ENCODE data around the gene KLHL18.
"Not testable (repeated sequence)": the region's sequence is repeated elsewhere in the genome, so short reads cannot be mapped to it uniquely, and the experiment has no call there.

The KLHL18 gene

DNA sequence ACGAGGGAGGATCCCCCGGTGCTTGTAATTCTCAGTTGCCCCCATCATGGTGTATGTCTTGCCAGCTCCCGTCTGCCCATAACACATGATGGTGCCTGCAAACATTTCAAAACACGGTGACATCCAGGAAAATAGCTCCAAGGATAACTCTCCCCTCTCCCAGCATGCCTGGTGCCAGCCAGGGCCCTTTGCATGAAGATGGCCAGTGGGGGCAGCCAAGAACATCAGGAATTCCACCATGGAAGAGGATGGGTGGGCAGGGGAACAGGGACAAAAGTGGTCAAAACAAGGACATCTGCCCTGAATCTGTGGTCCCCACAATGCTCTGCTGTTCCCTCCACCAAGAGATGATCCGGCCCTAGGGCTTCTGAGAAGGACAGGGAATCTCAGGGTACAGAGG is 9.2 kb upstream of the KLHL18 start:
- DNase-seq (ENCODE audit: low read depth in 2 of 2, low spot score in 1 of 2): no peak

DNA sequence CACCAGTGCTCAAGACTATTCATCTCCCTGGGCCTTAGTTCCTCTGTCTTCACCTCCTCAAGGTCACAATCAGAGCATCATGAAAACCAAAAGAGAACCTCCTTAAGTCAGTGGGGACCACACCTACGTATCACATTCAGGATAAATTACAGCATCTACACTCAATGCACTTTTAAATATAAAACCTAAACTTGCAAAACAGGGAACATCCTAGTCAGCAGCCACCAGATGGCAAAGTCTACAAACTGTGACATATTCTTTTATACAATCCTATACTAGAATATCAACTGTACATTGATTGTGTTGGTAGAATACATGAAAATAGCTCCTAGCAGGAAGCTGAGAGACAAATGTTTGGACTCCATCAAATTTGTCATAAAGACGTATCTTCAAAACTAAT is 8.1 kb upstream of the KLHL18 start:
- no peak for DNase-seq (ENCODE audit: low read depth in 2 of 2, low spot score in 1 of 2)

DNA sequence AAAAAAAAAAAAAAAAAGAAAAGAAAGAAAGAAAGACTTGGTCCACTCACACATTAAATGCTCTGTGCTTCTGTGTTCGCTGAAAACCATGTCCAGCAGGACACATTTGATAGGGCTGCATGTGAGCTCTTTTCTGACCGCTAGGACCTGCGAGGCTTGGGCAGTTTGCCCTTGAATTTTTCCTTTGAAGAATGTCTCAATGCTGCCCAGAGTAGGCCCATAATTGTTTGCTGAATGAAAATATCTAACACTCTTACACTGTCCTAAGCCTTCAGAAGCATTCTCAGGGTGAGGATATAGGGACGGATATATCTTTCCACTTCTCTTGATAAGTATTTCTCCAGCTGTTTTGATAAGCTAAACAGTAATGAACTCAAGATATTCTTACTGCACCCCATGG is 6.2 kb upstream of the KLHL18 start:
- no peak for DNase-seq (ENCODE audit: low read depth in 2 of 2, low spot score in 1 of 2)

DNA sequence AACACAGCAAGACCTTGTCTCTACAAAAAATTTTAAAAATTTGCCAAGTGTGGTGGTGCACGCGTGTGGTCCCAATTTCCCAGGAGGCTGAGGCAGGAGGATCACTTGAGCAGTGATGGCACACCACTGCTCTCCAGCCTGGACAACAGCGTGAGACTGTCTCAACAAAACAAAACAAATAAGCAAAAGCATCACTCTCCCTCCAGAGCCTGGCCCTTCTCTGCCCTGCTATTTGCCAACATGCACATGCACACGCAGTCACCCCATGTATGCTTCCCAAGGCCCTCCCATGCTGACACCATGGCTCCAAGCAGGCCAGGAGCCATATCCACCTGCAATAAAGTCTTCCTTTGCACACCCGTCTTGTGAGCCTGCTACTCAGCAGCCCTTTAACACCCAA is 2.2 kb upstream of the KLHL18 start:
- no peak for DNase-seq (ENCODE audit: low read depth in 2 of 2, low spot score in 1 of 2)

- peak in 1 of 2 donors; percentile 9 for DNase-seq (ENCODE audit: low read depth in 2 of 2, low spot score in 1 of 2)
Measured at GRCh38 chr3:47283193-47283537, 421 bp downstream of the KLHL18 start.

DNA sequence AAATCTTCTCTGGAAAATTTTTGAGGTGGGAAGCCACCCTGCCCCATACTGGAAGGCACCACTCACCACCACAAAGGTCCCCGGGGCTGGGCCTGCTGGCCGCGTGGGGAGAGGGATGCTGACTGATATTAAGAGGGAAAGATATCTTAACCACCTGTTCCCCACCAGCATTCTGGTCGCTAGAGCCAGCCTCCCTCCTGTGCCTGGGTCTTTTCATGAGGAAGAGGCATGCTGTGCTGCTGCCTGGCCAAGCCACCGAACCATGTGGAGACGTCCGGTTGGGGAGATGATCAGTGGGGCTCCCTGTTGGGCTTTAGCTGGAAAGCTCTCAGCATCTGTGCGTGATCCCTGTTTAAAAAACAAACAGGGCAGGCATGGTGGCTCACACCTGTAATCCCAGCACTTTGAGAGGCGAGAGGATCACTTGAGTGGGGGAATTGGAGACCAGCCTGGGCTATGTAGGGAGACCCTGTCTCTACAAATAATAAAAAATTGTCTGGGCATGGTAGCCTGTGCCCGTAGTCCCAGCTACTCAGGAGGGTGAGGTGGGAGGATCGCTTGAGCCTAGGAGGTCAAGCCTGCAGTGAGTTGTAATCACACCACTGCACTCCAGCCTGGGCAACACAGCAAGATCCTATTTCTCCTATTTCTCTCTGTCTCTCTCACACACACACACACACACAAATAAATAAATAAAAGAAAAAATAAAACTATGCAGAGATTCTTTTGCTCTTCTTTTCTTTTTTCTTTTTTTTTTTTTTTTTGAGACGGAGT is 1.0 kb downstream of the KLHL18 start:
- DNase-seq (ENCODE audit: low read depth in 2 of 2, low spot score in 1 of 2): no peak

- DNase-seq (ENCODE audit: low read depth in 2 of 2, low spot score in 1 of 2): no peak
Measured at GRCh38 chr3:47288966-47289910, 6.5 kb downstream of the KLHL18 start.

DNA sequence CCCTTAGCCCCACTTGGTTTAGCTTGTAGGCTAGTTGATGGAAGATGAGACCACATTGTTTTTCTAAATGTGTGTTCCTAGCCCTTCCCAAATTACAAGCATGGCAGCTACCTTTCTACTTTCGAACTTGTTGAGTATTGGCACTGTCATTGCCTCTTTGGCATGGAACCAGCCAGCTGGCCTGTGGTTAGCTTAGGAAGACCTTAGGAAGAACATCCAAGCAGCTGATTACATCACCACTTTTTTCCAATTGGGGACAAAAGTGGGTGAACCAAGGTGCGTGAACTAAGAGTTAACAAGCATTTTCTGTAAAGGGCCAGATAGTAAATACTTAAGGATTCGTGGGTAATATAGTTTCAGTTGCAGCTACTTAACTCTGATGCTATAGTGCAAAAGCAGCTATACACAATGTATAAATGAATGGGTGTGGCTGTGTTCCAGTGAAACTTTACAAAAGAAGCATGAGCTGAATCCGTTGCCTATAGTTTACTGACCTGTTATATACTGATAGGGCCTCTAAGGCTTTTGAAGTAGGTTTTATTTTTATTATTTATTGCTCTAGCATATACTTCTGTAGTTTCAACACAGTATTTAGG is 8.5 kb downstream of the KLHL18 start:
- no peak for DNase-seq (ENCODE audit: low read depth in 2 of 2, low spot score in 1 of 2)

- DNase-seq (ENCODE audit: low read depth in 2 of 2, low spot score in 1 of 2): not testable (repeated sequence)
Measured at GRCh38 chr3:47291754-47292420, 9.1 kb downstream of the KLHL18 start.

- DNase-seq (ENCODE audit: low read depth in 2 of 2, low spot score in 1 of 2): no peak
Measured at GRCh38 chr3:47293822-47294221, 11.1 kb downstream of the KLHL18 start.

DNA sequence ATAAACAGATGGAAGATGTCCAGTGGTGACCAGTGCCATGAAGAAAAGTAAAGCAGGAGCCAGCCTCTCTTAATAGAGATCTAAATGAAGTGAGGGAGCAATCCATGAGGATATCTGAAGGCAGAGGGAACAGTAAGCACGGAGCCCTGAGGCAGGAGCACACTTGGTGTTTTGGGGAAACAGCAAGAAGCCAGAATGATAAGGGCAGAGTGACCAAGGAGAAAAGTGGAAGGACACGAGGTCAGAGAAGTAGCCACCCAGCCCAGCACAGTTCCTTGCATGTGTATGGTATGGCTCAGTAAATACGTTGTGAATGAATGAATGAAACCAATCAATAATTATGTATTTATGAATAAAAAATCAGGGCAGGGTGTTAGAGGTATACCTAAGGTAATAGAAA is 11.6 kb downstream of the KLHL18 start:
- DNase-seq (ENCODE audit: low read depth in 2 of 2, low spot score in 1 of 2): no peak

DNA sequence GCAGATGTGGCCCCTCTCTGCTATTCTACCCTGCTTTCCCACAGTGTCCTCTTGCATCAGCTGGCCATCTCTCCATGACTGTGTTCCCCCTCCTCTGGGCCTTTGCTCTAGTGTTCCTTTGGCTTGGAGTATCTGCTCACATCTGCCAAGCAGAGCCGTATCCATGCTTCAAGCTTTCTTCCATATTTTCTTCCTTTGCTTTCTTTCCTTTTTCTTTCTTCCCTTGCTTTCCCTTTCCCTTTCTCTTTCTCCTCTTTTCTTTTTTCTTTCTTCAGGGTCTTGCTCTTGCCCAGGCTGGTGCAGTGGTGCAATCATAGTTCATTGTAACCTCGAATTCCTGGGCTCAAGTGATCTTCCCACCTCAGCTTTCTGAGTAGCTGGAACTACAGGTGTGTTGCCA is 12.6 kb downstream of the KLHL18 start:
- no peak for DNase-seq (ENCODE audit: low read depth in 2 of 2, low spot score in 1 of 2)

DNA sequence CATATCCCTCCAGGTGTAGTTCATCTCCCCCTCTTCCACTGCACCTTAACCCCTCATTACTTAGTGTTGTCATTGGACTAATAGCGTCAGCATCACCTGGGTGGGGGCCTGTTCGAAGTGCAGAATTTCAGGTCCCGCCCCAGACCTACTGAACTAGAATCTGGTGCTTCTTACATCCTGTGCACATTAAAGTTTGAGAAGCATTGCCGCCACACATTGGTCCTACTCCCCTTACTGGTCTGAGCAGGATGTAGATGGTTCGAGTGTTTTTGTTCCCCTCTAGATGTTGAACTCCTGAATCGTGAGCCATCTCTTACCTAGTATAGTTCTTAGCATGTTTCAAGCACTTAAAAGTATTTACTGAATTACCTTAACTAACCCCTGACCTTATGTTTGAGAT is 13.2 kb downstream of the KLHL18 start:
- DNase-seq (ENCODE audit: low read depth in 2 of 2, low spot score in 1 of 2): no peak

DNA sequence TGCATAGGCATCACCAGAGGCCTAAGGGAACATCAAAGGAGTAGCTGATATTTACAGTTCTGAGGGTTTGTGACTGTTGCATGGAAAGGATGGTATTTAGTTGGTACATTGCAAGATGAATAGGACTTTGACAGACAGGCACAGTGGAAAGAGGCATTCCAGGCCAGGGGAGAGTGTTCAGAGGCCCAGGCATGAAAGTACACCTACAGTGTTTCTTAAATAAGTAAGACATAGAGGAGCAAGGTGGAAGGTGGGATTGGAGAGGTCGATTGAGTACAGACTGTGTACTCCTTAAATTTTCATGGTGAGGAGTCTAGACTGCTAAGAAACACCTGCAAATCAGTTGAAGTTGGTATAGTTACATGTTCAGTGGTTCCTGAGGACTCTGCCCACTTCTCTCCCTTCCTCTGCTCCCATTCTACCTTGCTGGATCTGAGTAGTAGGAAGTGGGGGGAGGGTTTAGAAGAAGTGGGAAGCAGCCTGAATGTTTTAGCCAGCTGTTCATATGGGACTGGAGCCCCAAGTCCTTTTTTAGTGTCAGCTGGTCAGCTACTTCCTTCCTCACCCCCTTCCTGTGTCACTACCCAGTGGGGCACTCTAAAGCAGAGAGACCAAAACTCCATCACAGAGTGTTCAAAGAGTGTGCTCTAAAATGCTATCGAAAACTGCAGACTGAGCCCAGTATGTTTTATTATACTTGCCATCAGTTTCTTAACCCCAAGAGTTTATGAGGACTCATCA is 14.0 kb downstream of the KLHL18 start:
- DNase-seq (ENCODE audit: low read depth in 2 of 2, low spot score in 1 of 2): no peak

- DNase-seq (ENCODE audit: low read depth in 2 of 2, low spot score in 1 of 2): no peak
Measured at GRCh38 chr3:47298439-47298838, 15.7 kb downstream of the KLHL18 start.

DNA sequence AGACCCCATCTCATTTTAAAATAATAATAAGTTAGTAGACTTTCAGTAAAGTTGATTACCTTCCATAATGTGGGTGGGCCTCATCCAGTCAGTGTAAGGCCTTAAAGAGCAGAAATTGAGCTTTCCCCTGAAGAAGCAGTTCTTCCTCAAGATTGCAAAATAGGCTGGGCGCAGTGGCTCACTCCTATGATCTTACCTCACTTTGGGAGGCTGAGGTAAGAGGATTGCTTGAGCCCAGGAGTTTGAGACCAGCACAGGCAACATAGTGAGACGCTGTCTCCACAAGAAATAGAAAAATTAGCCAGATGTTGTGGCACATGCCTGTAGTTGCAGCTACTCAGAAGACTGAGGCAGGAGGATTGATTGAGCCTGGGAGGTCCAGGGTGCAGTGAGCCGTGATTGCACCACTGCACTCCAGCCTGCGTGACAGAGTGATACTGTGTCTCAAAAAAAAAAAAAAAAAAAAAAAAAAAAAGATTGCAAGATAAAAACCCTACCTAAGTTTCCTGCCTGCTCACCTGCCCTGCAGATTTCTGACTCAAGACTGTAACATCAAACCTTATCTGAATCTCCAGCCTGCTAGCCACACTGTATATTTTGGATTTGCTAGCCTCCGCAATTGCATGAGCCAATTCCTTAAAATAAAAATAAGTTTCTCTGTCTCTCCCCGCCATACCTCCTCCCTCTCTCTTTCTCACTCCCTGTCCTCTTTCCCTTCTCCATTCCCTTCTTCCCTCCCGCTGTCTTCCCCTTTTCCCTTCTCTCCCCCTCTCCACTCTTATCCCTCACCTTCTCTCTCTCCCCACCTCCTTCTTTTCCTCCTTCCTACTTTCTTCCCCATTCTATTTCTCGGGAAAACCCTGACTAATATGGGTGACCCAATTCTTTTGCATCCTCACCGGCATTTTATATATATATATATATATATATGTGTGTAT is 16.9 kb downstream of the KLHL18 start:
- DNase-seq (ENCODE audit: low read depth in 2 of 2, low spot score in 1 of 2): no peak

- DNase-seq (ENCODE audit: low read depth in 2 of 2, low spot score in 1 of 2): no peak
Measured at GRCh38 chr3:47301456-47301855, 18.7 kb downstream of the KLHL18 start.

DNA sequence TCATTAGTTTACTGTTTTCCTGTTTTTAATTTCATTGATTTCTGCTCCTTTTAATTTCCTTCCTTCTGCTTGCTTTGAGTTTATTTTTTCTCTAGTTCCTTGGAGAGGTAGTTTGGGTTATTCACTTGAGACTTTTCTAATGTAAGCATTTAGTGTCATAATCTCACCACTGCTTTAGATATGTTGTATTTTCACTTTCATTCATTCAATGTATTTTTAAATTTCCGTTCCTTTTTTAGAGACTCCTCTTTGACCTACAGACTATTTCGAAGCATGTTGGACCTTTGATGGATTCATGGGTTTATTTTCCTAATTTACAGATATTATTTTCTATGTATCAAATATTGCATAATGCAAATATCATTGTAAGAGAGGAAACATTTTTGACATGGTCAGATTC is 23.3 kb downstream of the KLHL18 start:
- no peak for DNase-seq (ENCODE audit: low read depth in 2 of 2, low spot score in 1 of 2)

- not testable (repeated sequence) for DNase-seq (ENCODE audit: low read depth in 2 of 2, low spot score in 1 of 2)
Measured at GRCh38 chr3:47309231-47309630, 26.5 kb downstream of the KLHL18 start.

GRCh38 chr3:47310391-47310790 is 27.6 kb downstream of the KLHL18 start:
- no peak for DNase-seq (ENCODE audit: low read depth in 2 of 2, low spot score in 1 of 2)

All from stimulated activated CD8-positive, alpha-beta memory T cell treated with anti-CD3 and anti-CD28 coated beads, Interleukin-4, amount 100 ng/mL, for 1 hour (primary cell).